HT-29 (cell line): ENCODE data around the gene SAMD4A. TPM values are rescaled to one million over a fixed set of nuclear protein-coding genes. Genes with fewer than 3 reads are reported as not detected.
A peak's percentile ranks its signal among the peaks of the same experiment; 100 is the strongest.

ENCODE experiments used
- DNase-seq: peaks from one replicate; pipeline ENCODE4 v3.0.0-alpha.2; 2015; ENCODE audit warnings: low spot score
- total RNA-seq: library from RNA; depleted of rRNA; stranded (reverse); fragments of >200 nt; shearing (Covaris generic); gene quantifications from 2 replicates; pipeline ENCODE4 v1.2.3, GENCODE V29; 2014; rRNA removed

The SAMD4A gene
- 9.0 and 9.5 TPM in 2 replicates for total RNA-seq

- DNase-seq = peak; percentile 70
These were observed at the start of gene SAMD4A for GRCh38 chr14:54566410-54567223. Gene SAMD4A (plus strand): TSS chr14:54567128. CDS start chr14:54567917, 789 bp downstream.

- DNase-seq = no peak
These were observed 42.5 kb upstream of the SAMD4A start for GRCh38 chr14:54524410-54524809.

GRCh38 chr14:54528973-54529372 is 38.0 kb upstream of the SAMD4A start:
- no peak for DNase-seq

GRCh38 chr14:54529811-54530210 is 37.1 kb upstream of the SAMD4A start:
- peak; percentile 33 for DNase-seq

GRCh38 chr14:54532111-54533012 is 34.6 kb upstream of the SAMD4A start:
- DNase-seq = no peak

- DNase-seq = no peak
These were observed 33.8 kb upstream of the SAMD4A start for GRCh38 chr14:54533100-54533499.

GRCh38 chr14:54535126-54535525 is 31.8 kb upstream of the SAMD4A start:
- no peak for DNase-seq

- DNase-seq = no peak
These were observed 31.3 kb upstream of the SAMD4A start for GRCh38 chr14:54535646-54536045.

GRCh38 chr14:54537651-54538050 is 29.3 kb upstream of the SAMD4A start:
- DNase-seq = no peak

- DNase-seq = no peak
These were observed 28.9 kb upstream of the SAMD4A start for GRCh38 chr14:54538055-54538454.

GRCh38 chr14:54547583-54547982 is 19.3 kb upstream of the SAMD4A start:
- DNase-seq = no peak

- DNase-seq = no peak
These were observed 18.4 kb upstream of the SAMD4A start for GRCh38 chr14:54548491-54548890.

GRCh38 chr14:54549862-54550261 is 17.1 kb upstream of the SAMD4A start:
- no peak for DNase-seq

- no peak for DNase-seq
These were observed 16.4 kb upstream of the SAMD4A start for GRCh38 chr14:54550514-54550913.

- no peak for DNase-seq
These were observed 12.5 kb upstream of the SAMD4A start for GRCh38 chr14:54554401-54554800.

- no peak for DNase-seq
These were observed 11.3 kb upstream of the SAMD4A start for GRCh38 chr14:54555651-54556050.

- no peak for DNase-seq
These were observed 10.4 kb upstream of the SAMD4A start for GRCh38 chr14:54556535-54556934.

- no peak for DNase-seq
These were observed 4.6 kb upstream of the SAMD4A start for GRCh38 chr14:54562334-54562733.

GRCh38 chr14:54564071-54564867 is 2.7 kb upstream of the SAMD4A start:
- DNase-seq = peak; percentile 54

GRCh38 chr14:54564868-54565784 is 1.8 kb upstream of the SAMD4A start:
- peak; percentile 93 for DNase-seq
